Activated CD4-positive, alpha-beta T cell treated with anti-CD3 and anti-CD28 coated beads for 24 hours (primary cell): ENCODE data around the gene ZNF473.
"Not testable (repeated sequence)": the region's sequence is repeated elsewhere in the genome, so short reads cannot be mapped to it uniquely, and the experiment has no call there.

Experiments
- DNase-seq, 2 donors: peaks; one replicate each; pipeline ENCODE4 v3.0.0-alpha.2; 2020; ENCODE audit warnings: low read depth in 2 of 2

The ZNF473 gene

DNA sequence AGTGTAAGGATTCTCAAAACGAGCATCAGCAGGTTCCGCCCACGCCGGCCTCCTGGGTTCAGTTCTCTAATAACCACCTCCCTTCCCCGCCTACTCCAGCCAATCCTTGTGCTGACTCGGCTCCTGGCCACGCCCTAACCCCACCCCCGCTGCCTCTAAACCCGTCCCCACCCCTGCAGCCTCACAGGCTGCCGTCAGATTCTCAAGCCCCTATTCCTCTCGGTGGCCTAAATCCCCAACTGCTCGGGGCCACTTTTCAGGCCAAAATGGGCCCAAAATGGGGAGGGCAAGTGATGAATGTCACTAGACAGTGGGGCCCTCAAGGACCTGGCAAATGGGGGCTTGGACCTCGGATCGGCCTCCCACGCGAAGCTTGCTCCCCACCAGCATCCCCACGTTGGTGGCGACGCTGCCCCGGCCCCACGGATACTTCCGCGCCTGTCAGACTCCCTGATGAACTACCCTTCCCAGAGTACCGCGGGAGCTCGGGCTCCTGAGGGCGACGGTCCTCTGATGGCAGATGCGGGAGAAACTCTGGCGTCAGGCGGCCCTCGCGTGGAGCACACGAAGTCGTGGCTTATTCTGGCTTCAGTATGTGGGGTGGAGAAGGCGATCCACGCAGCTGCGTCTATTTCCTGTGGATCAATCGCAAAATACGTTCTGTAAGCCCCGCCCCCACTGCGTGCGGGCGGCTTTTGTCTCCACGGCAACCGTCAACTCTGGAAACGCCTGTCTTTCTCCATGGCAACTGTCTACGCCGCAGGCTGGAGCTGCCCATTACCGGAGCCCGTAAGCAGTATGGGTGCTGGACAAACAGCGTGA lies 24.8 kb downstream of the ZNF473 start:
- DNase-seq, result peak; percentile 68 to 76

DNA sequence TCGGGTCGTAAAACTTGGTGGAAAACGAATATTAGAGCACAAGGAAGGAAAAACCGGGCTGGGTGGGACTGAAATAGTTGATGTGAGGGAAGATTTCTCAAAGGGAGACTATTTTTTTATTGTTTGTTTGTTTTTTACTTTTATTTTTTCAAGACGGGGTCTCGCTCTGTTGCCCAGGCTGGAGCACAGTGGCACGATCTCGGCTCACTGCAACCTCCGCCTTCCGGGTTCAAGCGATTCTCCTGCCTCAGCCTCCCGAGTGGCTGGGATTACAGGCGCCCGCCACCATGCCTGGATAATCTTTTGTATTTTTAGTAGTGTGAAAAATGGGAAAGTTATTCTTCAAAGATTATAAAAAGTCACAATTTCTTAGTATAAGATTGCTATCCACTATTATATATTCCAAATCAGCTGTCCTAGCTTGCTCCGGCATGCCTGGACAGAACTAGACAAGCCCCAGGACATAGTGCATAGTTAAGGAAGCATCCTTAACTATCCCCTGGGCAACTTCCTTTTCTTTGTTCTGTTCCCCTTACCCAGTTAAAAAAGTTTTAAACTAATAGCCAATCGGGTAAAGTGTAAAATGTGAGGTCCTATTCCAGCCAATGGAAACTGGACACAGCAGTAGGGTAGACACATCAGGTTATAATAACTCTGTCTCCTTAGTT lies 25.6 kb downstream of the ZNF473 start:
- not testable (repeated sequence) for DNase-seq

GRCh38 chr19:50051964-50052363 lies 26.2 kb downstream of the ZNF473 start:
- no peak for DNase-seq

DNA sequence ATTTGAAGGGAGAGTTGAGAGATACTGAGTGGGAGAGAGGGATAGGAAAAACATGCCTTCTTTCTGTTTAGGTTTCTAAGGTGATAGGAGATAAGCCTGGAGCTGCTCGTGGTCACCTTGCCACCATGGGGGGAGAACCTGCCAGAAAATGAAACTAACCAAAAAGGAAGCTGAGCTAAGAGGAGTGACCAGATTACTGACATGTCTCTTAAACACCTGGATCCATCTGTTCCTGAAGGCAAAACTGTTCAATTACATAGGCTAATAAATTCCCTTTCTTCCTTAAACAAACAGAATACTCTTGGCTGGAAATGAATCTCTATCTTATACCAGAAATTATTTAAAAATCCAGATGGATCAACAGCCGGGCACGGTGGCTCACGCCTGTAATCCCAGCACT lies 27.3 kb downstream of the ZNF473 start:
- no peak for DNase-seq

DNA sequence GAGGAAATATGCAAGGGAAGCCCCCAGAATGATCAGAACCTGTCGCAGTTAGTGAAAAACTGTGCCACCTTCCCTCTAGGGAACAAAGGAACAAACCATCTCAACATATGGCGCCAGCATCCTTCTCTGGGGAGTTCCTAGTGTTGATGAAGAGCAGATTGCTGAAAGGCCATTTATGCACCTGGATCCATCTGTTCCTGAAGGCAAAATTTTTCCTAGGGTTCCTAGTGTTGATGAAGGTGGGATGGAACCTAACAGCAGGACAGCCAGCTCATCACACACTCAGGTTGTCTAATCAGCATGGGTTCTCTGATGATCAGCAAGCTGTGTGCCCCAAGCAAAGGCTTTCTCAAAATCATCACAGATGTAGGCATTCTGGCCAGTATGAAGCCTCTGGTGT lies 32.6 kb downstream of the ZNF473 start:
- no peak for DNase-seq

- no peak for DNase-seq
These were observed 33.2 kb downstream of the ZNF473 start for GRCh38 chr19:50059045-50059444.

DNA sequence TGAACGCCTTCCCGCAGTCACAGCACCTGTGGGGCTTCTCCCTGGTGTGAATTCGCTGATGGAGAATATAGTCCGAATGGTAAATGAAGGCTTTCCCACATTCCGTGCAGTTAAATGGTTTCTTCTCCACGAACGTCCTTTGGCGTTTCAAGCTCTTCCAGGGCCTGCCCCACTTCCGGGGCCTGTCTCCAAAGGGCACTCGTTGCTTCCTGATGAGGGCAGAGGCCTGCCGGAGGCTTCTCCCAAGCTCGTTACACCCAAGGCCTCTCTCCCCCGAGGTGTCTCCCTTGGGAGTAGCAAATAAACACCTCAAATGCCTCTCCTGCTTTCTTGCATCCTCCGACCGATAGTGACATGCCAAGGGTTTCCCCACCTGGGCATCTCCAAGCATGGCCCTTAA lies 34.3 kb downstream of the ZNF473 start:
- DNase-seq, result no peak

GRCh38 chr19:50061650-50062049 lies 35.8 kb downstream of the ZNF473 start:
- DNase-seq, result no peak

- no peak for DNase-seq
These were observed 40.1 kb downstream of the ZNF473 start for GRCh38 chr19:50065938-50066337.

GRCh38 chr19:50067575-50067974 lies 41.8 kb downstream of the ZNF473 start:
- DNase-seq, result no peak

DNA sequence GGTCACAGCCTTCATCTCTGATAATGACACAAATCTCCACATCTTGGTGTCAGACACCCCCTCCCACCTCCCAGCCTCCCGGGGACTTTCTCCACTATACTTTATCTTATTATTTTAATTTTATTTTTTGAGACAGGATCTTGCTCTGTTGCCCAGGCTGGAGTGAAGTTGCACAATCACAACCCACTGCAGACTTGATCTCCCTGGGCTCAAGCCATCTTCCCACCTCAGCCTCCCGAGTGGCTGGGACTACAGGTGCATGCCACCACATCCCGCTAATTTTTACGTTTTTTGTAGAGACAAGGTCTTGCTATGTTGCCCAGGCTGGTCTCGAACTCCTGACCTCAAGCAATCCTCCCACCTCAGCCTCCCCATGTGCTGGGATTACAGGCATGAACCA lies 42.6 kb downstream of the ZNF473 start:
- DNase-seq, result not testable (repeated sequence)

DNA sequence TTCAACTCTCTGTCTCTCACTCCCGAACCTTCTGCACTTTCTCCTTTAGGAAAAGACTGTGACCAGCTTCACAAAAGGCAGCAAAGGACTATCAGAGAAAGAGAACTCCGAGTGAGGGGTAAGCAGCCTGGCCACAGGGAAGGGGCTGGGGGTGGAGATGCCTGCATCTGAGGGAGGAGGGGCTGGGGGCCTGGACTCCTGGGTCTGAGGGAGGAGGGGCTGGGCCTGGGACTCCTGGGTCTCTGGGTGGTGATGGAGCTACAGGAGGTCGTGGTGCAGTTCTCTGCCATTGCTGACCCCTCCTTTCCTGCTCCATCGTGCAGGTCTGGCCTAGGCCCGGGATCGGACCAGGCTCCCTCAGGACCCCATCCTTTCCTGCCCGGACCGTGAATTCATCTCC lies 49.3 kb downstream of the ZNF473 start:
- not testable (repeated sequence) for DNase-seq

DNA sequence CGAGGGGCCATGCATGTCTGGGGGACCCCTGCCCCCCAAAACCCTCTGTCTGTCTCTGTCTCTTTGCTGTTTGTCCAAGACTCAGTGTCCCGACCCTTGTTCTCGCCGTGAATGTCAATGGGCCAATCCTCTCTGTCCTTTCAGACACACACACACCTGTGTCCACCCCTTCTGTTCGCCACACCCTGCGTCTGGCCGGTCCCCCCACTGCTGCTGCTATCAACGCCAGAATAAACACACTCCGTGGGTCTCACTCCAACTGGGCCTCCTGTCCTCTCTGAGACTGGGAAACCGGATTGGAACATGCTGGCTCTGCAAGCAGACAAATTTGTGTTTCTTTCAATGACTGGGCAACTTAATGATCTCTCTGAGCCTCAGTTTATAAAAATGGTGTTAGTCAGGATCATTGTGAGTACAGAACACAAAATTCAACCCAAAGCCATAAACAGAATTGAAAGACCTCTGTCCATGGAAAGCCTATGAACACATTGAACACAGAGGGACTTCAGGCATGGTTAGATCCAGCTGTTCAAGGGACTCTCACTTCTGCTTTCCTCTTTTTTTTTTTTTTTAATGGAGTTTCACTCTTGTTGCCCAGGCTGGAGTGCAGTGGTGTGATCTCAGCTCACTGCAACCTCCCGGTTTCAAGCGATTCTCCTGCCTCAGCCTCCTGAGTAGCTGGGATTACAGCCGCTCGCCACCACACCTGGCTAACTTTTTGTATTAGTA lies 50.0 kb downstream of the ZNF473 start:
- DNase-seq, result not testable (repeated sequence)

DNA sequence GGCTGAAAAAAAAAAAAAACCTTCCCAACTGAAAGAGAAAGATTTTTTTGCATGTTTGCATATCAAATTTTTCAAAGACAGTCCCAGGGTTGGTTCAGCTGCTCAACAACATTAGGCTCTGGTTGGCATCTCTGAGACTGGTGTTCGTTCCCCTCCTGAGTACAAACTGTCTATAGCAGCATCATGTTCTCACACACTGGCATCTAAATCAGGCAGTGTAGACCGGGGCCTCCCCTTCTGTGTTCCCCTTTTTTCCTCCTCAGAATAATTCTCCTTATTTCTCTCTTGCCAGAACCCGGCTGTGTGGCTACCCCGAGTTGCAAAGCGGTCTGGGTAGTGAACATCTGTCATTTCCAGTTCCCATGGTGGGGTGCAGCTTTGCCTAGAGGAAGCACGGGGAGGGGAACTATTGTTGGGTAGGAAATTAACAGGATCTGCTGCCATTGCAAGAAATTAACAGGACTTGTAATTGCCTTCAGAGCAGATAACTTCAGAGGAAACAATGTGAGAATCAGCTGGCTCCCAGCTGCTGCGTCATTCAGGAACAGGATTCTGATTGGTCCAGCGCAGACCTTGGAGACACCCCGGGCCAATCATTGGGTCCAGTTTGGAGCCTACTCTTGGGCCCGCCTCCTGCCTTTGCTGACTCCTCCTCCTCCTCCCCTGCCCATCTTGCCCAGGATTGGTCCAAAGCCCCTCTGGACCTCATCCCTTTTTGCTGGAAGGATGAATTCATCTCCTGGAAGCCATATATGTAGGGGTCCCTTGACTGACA lies 51.0 kb downstream of the ZNF473 start:
- not testable (repeated sequence) for DNase-seq

- not testable (repeated sequence) for DNase-seq
These were observed 53.2 kb downstream of the ZNF473 start for GRCh38 chr19:50079014-50079413.

GRCh38 chr19:50084440-50084839 lies 58.6 kb downstream of the ZNF473 start:
- not testable (repeated sequence) for DNase-seq

DNA sequence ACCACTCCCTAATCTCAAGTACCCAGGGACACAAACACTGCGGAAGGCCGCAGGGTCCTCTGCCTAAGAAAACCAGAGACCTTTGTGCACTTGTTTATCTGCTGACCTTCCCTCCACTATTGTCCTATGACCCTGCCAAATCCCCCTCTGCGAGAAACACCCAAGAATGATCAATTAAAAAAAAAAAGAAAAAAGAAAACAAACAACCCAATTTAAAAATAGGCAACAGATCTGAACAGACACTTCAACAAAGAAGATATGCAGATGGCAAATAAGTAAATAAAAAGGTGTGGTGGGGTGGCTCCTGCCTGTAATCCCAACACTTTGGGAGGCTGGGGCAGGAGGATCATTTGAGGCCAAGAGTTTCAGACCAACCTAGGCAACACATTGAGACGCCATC lies 61.3 kb downstream of the ZNF473 start:
- DNase-seq, result not testable (repeated sequence)

DNA sequence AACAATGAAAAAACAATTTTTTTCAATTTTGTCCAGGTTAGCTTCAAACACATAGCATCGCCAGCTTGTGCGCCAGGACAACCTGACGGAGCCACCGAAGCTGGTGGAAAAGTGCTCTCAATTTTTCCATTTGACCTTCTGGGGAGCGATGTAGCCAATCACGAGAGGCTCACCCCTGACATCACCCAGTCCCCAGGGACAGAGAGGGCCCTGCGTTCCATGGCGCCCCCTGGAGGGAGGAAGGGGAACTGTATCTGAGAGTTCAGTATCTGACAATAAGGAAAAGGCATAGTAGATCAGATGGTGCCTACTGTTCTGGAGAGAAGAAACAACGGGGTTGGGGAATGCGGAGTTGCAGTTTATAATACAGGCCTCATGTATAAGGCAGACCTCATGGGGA lies 64.9 kb downstream of the ZNF473 start:
- peak; percentile 9 to 37 for DNase-seq

DNA sequence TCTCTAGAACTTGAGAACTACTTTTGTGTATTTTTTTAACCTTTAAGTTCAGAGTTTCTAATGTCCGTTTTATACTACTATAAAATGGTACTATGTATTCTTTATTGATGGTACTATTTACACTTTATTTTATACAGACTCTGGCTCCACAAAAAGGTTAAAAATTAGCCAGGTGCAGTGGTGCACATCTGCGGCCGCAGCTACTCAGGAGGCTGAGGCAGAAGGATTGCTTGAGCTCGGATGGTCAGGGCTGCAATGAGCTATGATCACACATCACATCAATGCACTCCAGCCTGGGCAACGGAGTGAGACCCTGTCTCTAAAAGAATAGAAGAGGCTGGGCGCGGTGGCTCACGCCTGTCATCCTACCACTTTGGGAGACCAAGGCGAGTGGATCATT lies 66.0 kb downstream of the ZNF473 start:
- not testable (repeated sequence) for DNase-seq

- DNase-seq, result not testable (repeated sequence)
These were observed 66.8 kb downstream of the ZNF473 start for GRCh38 chr19:50092597-50092996.

DNA sequence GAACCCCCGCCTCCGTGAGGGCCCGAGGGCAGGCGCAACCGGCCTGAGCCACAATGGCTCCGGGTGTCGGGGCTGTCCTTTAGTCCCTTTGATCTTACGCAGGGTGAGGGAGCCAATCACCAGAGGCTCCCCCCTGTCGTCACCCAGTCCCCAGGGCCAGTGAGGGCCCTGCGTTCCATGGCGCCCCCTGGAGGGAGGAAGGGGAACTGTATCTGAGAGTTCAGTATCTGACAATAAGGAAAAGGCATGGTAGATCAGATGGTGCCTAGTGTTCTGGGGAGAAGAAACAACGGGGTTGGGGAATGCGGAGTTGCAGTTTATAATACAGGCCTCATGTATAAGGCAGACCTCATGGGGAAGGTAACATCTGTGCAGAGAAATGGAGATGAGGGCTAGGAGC lies 72.1 kb downstream of the ZNF473 start:
- not testable (repeated sequence) for DNase-seq

- not testable (repeated sequence) for DNase-seq
These were observed 73.1 kb downstream of the ZNF473 start for GRCh38 chr19:50098892-50099291.
